ENCODE data around the gene ADORA2A.
"Not testable (repeated sequence)": the region's sequence is repeated elsewhere in the genome, so short reads cannot be mapped to it uniquely, and the experiment has no call there.

The ADORA2A gene

GRCh38 chr22:24485170-24485569 lies 57.8 kb downstream of the ADORA2A start:
- peaks cover 12% of the 10 kb centered on the region for H3K4me1 Mint-ChIP-seq (ENCODE audit: low read depth)
- no peaks in the 10 kb centered on the region for H3K9me3 Mint-ChIP-seq (ENCODE audit: low read depth)
- no peaks in the 10 kb centered on the region for H3K36me3 Mint-ChIP-seq
- no peak overlapping the region for H3K4me3 Mint-ChIP-seq
- no peak overlapping the region for H3K27ac Mint-ChIP-seq
- H3K27me3 Mint-ChIP-seq = no peaks in the 10 kb centered on the region

- H3K27me3 Mint-ChIP-seq = no peaks in the 10 kb centered on the region
- peaks cover 12% of the 10 kb centered on the region for H3K4me1 Mint-ChIP-seq (ENCODE audit: low read depth)
- no peak overlapping the region for H3K4me3 Mint-ChIP-seq
- H3K9me3 Mint-ChIP-seq (ENCODE audit: low read depth) = no peaks in the 10 kb centered on the region
- no peak overlapping the region for H3K27ac Mint-ChIP-seq
- H3K36me3 Mint-ChIP-seq = no peaks in the 10 kb centered on the region
Measured at GRCh38 chr22:24485608-24486007, 58.2 kb downstream of the ADORA2A start.

- Mint-ChIP-seq H3K27me3 (no peaks in the 10 kb centered on the region), H3K4me1 (ENCODE audit: low read depth) (peaks cover 12% of the 10 kb centered on the region), H3K9me3 (ENCODE audit: low read depth) (no peaks in the 10 kb centered on the region), H3K4me3 (no peak overlapping the region), H3K27ac (peak overlapping the region; percentile 7), H3K36me3 (no peaks in the 10 kb centered on the region)
Measured at GRCh38 chr22:24486501-24486921, 59.1 kb downstream of the ADORA2A start.

GRCh38 chr22:24489011-24489410 lies 61.6 kb downstream of the ADORA2A start:
- Mint-ChIP-seq H3K27ac (no peak overlapping the region), H3K9me3 (ENCODE audit: low read depth) (no peaks in the 10 kb centered on the region), H3K4me3 (no peak overlapping the region), H3K27me3 (peaks cover 4% of the 10 kb centered on the region), H3K36me3 (peaks cover 4% of the 10 kb centered on the region), H3K4me1 (ENCODE audit: low read depth) (peaks cover 4% of the 10 kb centered on the region)

- H3K27me3 Mint-ChIP-seq = not testable (repeated sequence)
Measured at GRCh38 chr22:24489434-24489833, 62.0 kb downstream of the ADORA2A start.

More at GRCh38 chr22:24489434-24489833, 62.0 kb downstream of the ADORA2A start:
- H3K9me3 Mint-ChIP-seq (ENCODE audit: low read depth); H3K4me3 Mint-ChIP-seq; H3K27ac Mint-ChIP-seq; H3K36me3 Mint-ChIP-seq; H3K4me1 Mint-ChIP-seq (ENCODE audit: low read depth): not testable (repeated sequence)
